GM13976 (cell line): ENCODE results near the gene CCNQ.

Source experiments
- DNase-seq: peaks from one replicate; pipeline ENCODE4 v3.0.0; 2012; ENCODE audit warnings: low spot score
- CTCF ChIP-seq: IDR thresholded peaks from 2 replicates; pipeline ENCODE4 v1.5.1; 2012; ENCODE audit warnings: borderline replicate concordance, mild to moderate bottlenecking; ENCODE audit not compliant: insufficient read depth; ENCODE audit errors: extremely low read depth, missing control alignments, control extremely low read depth
- in situ Hi-C: fragments of 300-500 bp; cut with MboI; formaldehyde crosslinking; loops from one replicate; pipeline ENCODE4 v1.12.0; 2022; ENCODE audit warnings: low sequenced_read_pairs, mixed read lengths, inconsistent platforms; ENCODE audit not compliant: unreplicated experiment

Gene CCNQ

GRCh38 chrX:153598541-153599191 lies at the start of gene CCNQ:
Gene CCNQ (minus strand): TSS chrX:153599139. CDS start chrX:153599073, 66 bp downstream.
- TF ChIP-seq CTCF, result no peak
- in situ Hi-C loops, result no loop called here
- DNase-seq, result no peak

- in situ Hi-C loops, result no loop called here
- DNase-seq, result no peak
- no peak for TF ChIP-seq CTCF
Measured at GRCh38 chrX:153647461-153648357, 48.8 kb upstream of the CCNQ start.

GRCh38 chrX:153646620-153647373 lies 47.9 kb upstream of the CCNQ start, which contains the start of gene DUSP9:
Gene DUSP9 (plus strand): TSS chrX:153647203. CDS start chrX:153647954, 751 bp downstream.
- TF ChIP-seq CTCF, result no peak
- in situ Hi-C loops, result no loop called here
- no peak for DNase-seq

GRCh38 chrX:153645921-153646488 lies 47.1 kb upstream of the CCNQ start:
- in situ Hi-C loops, result no loop called here
- TF ChIP-seq CTCF, result no peak
- DNase-seq, result no peak

- in situ Hi-C loops, result no loop called here
- TF ChIP-seq CTCF, result no peak
- no peak for DNase-seq
Measured at GRCh38 chrX:153645151-153645550, 46.2 kb upstream of the CCNQ start.

- in situ Hi-C loops, result no loop called here
Measured at GRCh38 chrX:153644356-153645125, 45.6 kb upstream of the CCNQ start.

More at GRCh38 chrX:153644356-153645125, 45.6 kb upstream of the CCNQ start:
- TF ChIP-seq CTCF, result no peak
- no peak for DNase-seq
